MM.1S (cell line): ENCODE results near the gene CD53.

ENCODE experiments used
- EZH2 ChIP-seq: fragments of 300-600 bp; sonication (generic); optimal IDR thresholded peaks from 2 replicates; pipeline ENCODE3; 2017; ENCODE audit warnings: low read depth, mild to moderate bottlenecking, antibody characterized with exemption, low read length, mixed read lengths
- EZH2phosphoT487 ChIP-seq: fragments of 300-600 bp; sonication (generic); IDR thresholded peaks from 2 replicates; pipeline ENCODE4 v1.6.1; 2018; ENCODE audit warnings: antibody characterized with exemption, low read length
- TF ChIP-seq, protein P1 (sequence below): fragments of 300-600 bp; sonication (generic); IDR thresholded peaks from 2 replicates; pipeline ENCODE4 v1.5.1; 2016; ENCODE audit warnings: antibody characterized with exemption, low read length, mixed read lengths

DNA sequence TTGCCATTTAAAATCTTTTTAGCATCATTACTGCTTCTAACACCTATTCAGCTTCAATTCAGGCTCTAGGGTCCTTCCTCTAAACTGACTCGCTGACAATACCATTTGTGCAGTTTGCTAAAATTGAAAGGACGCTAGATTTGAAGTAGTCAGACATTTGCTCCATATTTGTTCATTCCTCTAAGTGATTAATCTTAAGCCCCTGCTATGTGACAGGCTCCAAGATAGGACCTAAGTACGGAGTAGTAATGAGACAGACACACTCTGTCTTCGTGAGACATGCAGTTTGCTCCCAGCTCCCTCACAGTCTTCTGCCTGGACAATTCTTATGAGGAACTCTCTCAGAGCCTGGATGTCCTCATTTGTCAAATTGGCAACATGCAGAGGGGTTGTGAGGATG is 26.1 kb upstream of the CD53 start:
- TF ChIP-seq, protein P1, sequence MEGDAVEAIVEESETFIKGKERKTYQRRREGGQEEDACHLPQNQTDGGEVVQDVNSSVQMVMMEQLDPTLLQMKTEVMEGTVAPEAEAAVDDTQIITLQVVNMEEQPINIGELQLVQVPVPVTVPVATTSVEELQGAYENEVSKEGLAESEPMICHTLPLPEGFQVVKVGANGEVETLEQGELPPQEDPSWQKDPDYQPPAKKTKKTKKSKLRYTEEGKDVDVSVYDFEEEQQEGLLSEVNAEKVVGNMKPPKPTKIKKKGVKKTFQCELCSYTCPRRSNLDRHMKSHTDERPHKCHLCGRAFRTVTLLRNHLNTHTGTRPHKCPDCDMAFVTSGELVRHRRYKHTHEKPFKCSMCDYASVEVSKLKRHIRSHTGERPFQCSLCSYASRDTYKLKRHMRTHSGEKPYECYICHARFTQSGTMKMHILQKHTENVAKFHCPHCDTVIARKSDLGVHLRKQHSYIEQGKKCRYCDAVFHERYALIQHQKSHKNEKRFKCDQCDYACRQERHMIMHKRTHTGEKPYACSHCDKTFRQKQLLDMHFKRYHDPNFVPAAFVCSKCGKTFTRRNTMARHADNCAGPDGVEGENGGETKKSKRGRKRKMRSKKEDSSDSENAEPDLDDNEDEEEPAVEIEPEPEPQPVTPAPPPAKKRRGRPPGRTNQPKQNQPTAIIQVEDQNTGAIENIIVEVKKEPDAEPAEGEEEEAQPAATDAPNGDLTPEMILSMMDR, result no peak
- TF ChIP-seq EZH2phosphoT487 (no peak), EZH2 (no peak)
